ENCODE data around the gene INS. TPM values are rescaled to one million over a fixed set of nuclear protein-coding genes. Genes with fewer than 3 reads are reported as not detected.

INS gene
- total and polyA plus RNA-seq, 10 of the 15 experiments (the other 5 are each of a cell fraction or from before 2014, with no cell fraction given), result not detected

DNA sequence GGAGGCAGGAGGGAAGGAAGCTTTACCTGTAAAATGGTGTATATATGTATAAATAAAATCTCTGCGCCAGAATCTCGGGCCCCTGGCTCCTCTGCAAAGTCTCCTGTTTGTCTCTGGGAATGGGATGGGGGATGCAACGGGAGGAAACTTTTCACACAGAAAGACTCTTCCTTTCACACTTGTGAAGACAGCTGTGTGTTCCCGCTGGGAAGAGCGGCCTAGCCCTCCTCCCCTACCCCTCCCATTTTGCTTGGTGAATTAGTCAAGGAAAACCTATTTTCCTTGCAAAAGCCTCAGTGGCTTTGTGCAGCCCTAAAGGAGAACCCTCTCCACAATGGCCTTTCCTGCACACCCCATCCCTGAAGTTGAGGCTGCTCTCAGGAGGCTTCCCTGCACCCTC, 12.4 kb downstream of the INS start:
- H3K9me3 ChIP-seq (replicated peaks; ENCODE audit: control insufficient read depth, insufficient read depth, low read length), result no peaks in the 10 kb centered on the region
- no TSS peak for BruUV-seq (replicated peaks)
- ChIA-PET POLR2A (no interaction called here), SMC1A (ENCODE audit: uncharacterized antibody, unreplicated experiment) (no interaction called here), RAD21 (ENCODE audit: unreplicated experiment) (interaction anchor here (0.5 to 6.4 kb wide), 3 partner anchors 41 to 454 kb away, joined by 3 to 101 read pairs (median 23); no protein-coding TSS in a partner anchor), CTCF (interaction anchor here (1.3 to 7.8 kb wide), 4 partner anchors 11 to 455 kb away, joined by 3 to 180 read pairs (median 16); no protein-coding TSS in a partner anchor)
- in situ Hi-C loops (cut with MboI) (no loop called here), intact Hi-C loops (cut with micrococcal nuclease; ENCODE audit: unreplicated experiment) (no loop called here)
- 7% methylated on average over 5 of the region's 5 CpGs for WGBS (ENCODE audit: insufficient coverage, insufficient replicate concordance, low lambda C conversion rate, missing lambda C conversion rate)
- FAIRE-seq (no peak), ATAC-seq (no peak), DNase-seq (ENCODE audit: low read depth, low spot score) (no peak)
- H3K4me1 ChIP-seq (ENCODE audit: control insufficient read depth, insufficient read depth, low read length), result no peaks in the 10 kb centered on the region
- no peak overlapping the region for H3K9ac ChIP-seq (ENCODE audit: control insufficient read depth, insufficient read depth, low read length)
- no peaks in the 10 kb centered on the region for H4K20me1 ChIP-seq (ENCODE audit: control insufficient read depth, insufficient read depth)
- H3K27ac ChIP-seq (ENCODE audit: control insufficient read depth, insufficient read depth), result no peak overlapping the region
- H3K4me2 ChIP-seq (ENCODE audit: control insufficient read depth, insufficient read depth), result no peak overlapping the region
- H3K79me2 ChIP-seq (ENCODE audit: control insufficient read depth, insufficient read depth, low read length), result no peaks in the 10 kb centered on the region
- peaks cover 0 to 4% of the 10 kb centered on the region in 2 experiments; a peak in 3 of 4 replicates for H3K27me3 ChIP-seq (replicated peaks in 1 of 2; ENCODE audit: control insufficient read depth in 2 of 2, insufficient read depth in 2 of 2, low read length in 1 of 2)
- H2AFZ ChIP-seq (ENCODE audit: control insufficient read depth, low read depth, low read length), result no peak overlapping the region
- H3K36me3 ChIP-seq (ENCODE audit: control insufficient read depth in 2 of 2, insufficient read depth in 2 of 2, low read length in 1 of 2), result no peaks in the 10 kb centered on the region
- TF ChIP-seq GABPA (IDR thresholded peaks at IDR 0.05; ENCODE audit: low read depth) (no peak), SMC3 (IDR thresholded peaks at IDR 0.05; ENCODE audit: borderline replicate concordance, low read length) (no peak), SKIL (IDR thresholded peaks at IDR 0.05; ENCODE audit: low read depth, poor library complexity, severe bottlenecking) (no peak), NR2C2 (IDR thresholded peaks at IDR 0.05; ENCODE audit: borderline replicate concordance, control insufficient read depth, insufficient read length, low read depth) (no peak), NFXL1 (IDR thresholded peaks at IDR 0.05; ENCODE audit: borderline replicate concordance) (no peak), IRF4 (IDR thresholded peaks at IDR 0.05; ENCODE audit: low read depth, low read length) (no peak), ZZZ3 (IDR thresholded peaks at IDR 0.05; ENCODE audit: control insufficient read depth, insufficient read length, low read depth) (no peak)
- no peak overlapping the region for H3K4me3 ChIP-seq
